Tibial nerve (tissue), 4 donors: ENCODE data around the gene TMEFF2. TPM values are rescaled to one million over a fixed set of nuclear protein-coding genes. Genes with fewer than 3 reads are reported as not detected.
A peak's percentile ranks its signal among the peaks of the same experiment; 100 is the strongest.

ENCODE experiments used
- DNase-seq, 2 donors: peaks; one replicate each; pipeline ENCODE4 v3.0.0-alpha.2; 2019; ENCODE audit warnings: low spot score in 2 of 2
- H3K27ac ChIP-seq, 4 donors: fragments of 200-600 bp; sonication (generic) in 3 of 4; one replicate each; pipeline ENCODE4 v1.5.1; 2017 to 2019; ENCODE audit warnings: mild to moderate bottlenecking in 1 of 4
- H3K27me3 ChIP-seq, 2 donors: fragments of 200-600 bp; sonication (generic) in 1 of 2; one replicate each; pipeline versions ENCODE4 v1.5.1 to v1.6.0; 2017 to 2019
- H3K36me3 ChIP-seq, 3 donors: fragments of 200-600 bp; sonication (generic); one replicate each; pipeline ENCODE4 v1.5.1; 2018 to 2019
- H3K4me1 ChIP-seq, 4 donors: fragments of 200-600 bp; sonication (generic) in 3 of 4; one replicate each; pipeline ENCODE4 v1.5.1; 2017 to 2019
- H3K4me3 ChIP-seq, 4 donors: fragments of 200-600 bp; sonication (generic) in 3 of 4; one replicate each; pipeline ENCODE4 v1.5.1; 2017 to 2019; ENCODE audit warnings: mild to moderate bottlenecking in 1 of 4, moderate library complexity in 1 of 4
- H3K9me3 ChIP-seq, 4 donors: fragments of 200-600 bp; sonication (generic) in 3 of 4; one replicate each; pipeline ENCODE4 v1.5.1; 2017 to 2019
- CTCF ChIP-seq, 5 experiments: fragments of 200-600 bp in 3 of 5; fragments of 450-650 bp in 2 of 5; sonication (generic) in 3 of 5; IDR thresholded peaks; one replicate each; pipeline ENCODE4 v1.5.1; 2016 to 2019; ENCODE audit warnings: antibody characterized with exemption in 5 of 5, mild to moderate bottlenecking in 3 of 5, moderate library complexity in 2 of 5
- EP300 ChIP-seq, 2 donors: sonication (generic); formaldehyde crosslinking; IDR thresholded peaks; one replicate each; pipeline ENCODE4 v1.6.1; 2017; ENCODE audit warnings: antibody characterized with exemption in 2 of 2, mild to moderate bottlenecking in 1 of 2
- POLR2A ChIP-seq, 2 donors: fragments of 450-650 bp; IDR thresholded peaks; one replicate each; pipeline ENCODE4 v1.6.1; 2017; ENCODE audit warnings: antibody characterized with exemption in 2 of 2, mild to moderate bottlenecking in 2 of 2, moderate library complexity in 2 of 2
- whole genome bisulfite sequencing, 2 donors: methylation state at CpG; one replicate each; pipeline ENCODE4 v1.1.5; 2018; 5-methylcytosine and 5-hydroxymethylcytosine counted together
- total RNA-seq, 4 donors: library from RNA; depleted of rRNA; stranded (reverse); fragments of >200 nt; gene quantifications; one replicate each; pipeline ENCODE4 v1.1.0, GENCODE V29; 2016

The TMEFF2 gene
- total RNA-seq, 4 donors from 2014 or later: not detected

- WGBS, 2 donors: 65 to 66% methylated on average over 2 of the region's 2 CpGs
- Histone ChIP-seq H3K9me3 (no peaks in the 10 kb centered on the region), H3K36me3 (no peaks in the 10 kb centered on the region), H3K27ac (peak overlapping the region in 1 of 4 donors; percentile 71), H3K4me3 (no peak overlapping the region), H3K4me1 (peaks cover 0 to 34% (median 13%) of the 10 kb centered on the region in 4 donors), H3K27me3 (no peaks in the 10 kb centered on the region)
- no peak for TF ChIP-seq EP300 (IDR thresholded peaks at IDR 0.05)
- no peak for TF ChIP-seq POLR2A (IDR thresholded peaks at IDR 0.05)
- no peak for TF ChIP-seq CTCF (IDR thresholded peaks at IDR 0.05)
- DNase-seq: no peak
Measured at GRCh38 chr2:192148241-192148619, 46.5 kb downstream of the TMEFF2 start.

- Histone ChIP-seq H3K4me1 (peaks cover 0 to 34% (median 13%) of the 10 kb centered on the region in 4 donors), H3K4me3 (no peak overlapping the region), H3K36me3 (no peaks in the 10 kb centered on the region), H3K9me3 (no peaks in the 10 kb centered on the region), H3K27ac (no peak overlapping the region), H3K27me3 (no peaks in the 10 kb centered on the region)
- no peak for DNase-seq
- 78 to 87% methylated on average over 1 of the region's 1 CpG for WGBS, 2 donors
- TF ChIP-seq EP300 (IDR thresholded peaks at IDR 0.05): no peak
- TF ChIP-seq POLR2A (IDR thresholded peaks at IDR 0.05): no peak
- TF ChIP-seq CTCF (IDR thresholded peaks at IDR 0.05): no peak
Measured at GRCh38 chr2:192146069-192147015, 48.4 kb downstream of the TMEFF2 start.

- no peaks in the 10 kb centered on the region for H3K27me3 ChIP-seq
- H3K9me3 ChIP-seq: no peaks in the 10 kb centered on the region
- WGBS, 2 donors: 74 to 82% methylated on average over 3 of the region's 3 CpGs
- no peak overlapping the region for H3K27ac ChIP-seq
- H3K4me1 ChIP-seq: peaks cover 0 to 34% (median 13%) of the 10 kb centered on the region in 4 donors
- TF ChIP-seq CTCF (IDR thresholded peaks at IDR 0.05) (no peak), EP300 (IDR thresholded peaks at IDR 0.05) (no peak), POLR2A (IDR thresholded peaks at IDR 0.05) (no peak)
- H3K4me3 ChIP-seq: no peak overlapping the region
- no peak for DNase-seq
- H3K36me3 ChIP-seq: no peaks in the 10 kb centered on the region
Measured at GRCh38 chr2:192145496-192145895, 49.2 kb downstream of the TMEFF2 start.

- H3K9me3 ChIP-seq: no peaks in the 10 kb centered on the region
- no peaks in the 10 kb centered on the region for H3K4me1 ChIP-seq
- no peak for TF ChIP-seq CTCF (IDR thresholded peaks at IDR 0.05)
- no peak for TF ChIP-seq POLR2A (IDR thresholded peaks at IDR 0.05)
- H3K4me3 ChIP-seq: no peak overlapping the region
- WGBS, 2 donors: 84 to 86% methylated on average over 7 of the region's 7 CpGs
- no peaks in the 10 kb centered on the region for H3K36me3 ChIP-seq
- H3K27me3 ChIP-seq: no peaks in the 10 kb centered on the region
- DNase-seq: no peak
- no peak overlapping the region for H3K27ac ChIP-seq
Measured at GRCh38 chr2:192140236-192140839, 54.4 kb downstream of the TMEFF2 start.

GRCh38 chr2:192139813-192140212, 54.9 kb downstream of the TMEFF2 start:
- Histone ChIP-seq H3K4me1 (no peaks in the 10 kb centered on the region), H3K27me3 (no peaks in the 10 kb centered on the region), H3K9me3 (no peaks in the 10 kb centered on the region), H3K36me3 (no peaks in the 10 kb centered on the region), H3K27ac (no peak overlapping the region), H3K4me3 (no peak overlapping the region)
- no peak for TF ChIP-seq POLR2A (IDR thresholded peaks at IDR 0.05)
- DNase-seq: no peak
- WGBS, 2 donors: 44 to 61% methylated on average over 1 of the region's 1 CpG
